ENCODE data around the gene HCLS1. TPM values are rescaled to one million over a fixed set of nuclear protein-coding genes. Genes with fewer than 3 reads are reported as not detected.

Gene HCLS1
- polyA plus RNA-seq, 1 donor (not counting 4 experiments of a cell fraction or from before 2014, with no cell fraction given), result 0.10 TPM

DNA sequence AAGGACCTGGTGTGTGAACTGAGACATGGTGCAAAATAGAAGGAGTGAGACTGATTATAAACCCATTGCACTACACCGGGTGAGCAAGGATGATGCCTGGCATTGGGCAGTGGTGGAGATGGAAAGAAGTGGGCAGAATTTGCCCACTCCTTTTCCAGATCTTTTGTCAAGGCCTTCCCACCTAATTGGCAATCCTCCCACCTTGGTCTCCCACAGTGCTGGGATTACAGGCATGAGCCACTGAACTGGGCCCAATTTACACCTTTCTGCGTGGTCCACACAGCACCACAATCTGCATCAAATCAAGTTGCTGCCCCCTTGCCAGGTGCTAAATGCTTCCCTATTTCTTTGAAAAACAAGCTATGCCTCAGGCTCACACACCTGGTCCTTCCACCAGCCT is 62.1 kb downstream of the HCLS1 start:
- Histone ChIP-seq H3K4me3 (ENCODE audit: control insufficient read depth in 2 of 3, extremely low read depth in 1 of 3, insufficient read depth in 2 of 3, low read depth in 1 of 3, low read length in 3 of 3) (no peak overlapping the region), H3K9me1 (ENCODE audit: control insufficient read depth, extremely low read depth, insufficient read depth, low read length) (no peaks in the 10 kb centered on the region), H3K36me3 (ENCODE audit: control insufficient read depth in 2 of 2, extremely low read depth in 1 of 2, insufficient read depth in 2 of 2, low read length in 2 of 2) (no peaks in the 10 kb centered on the region), H4K20me1 (ENCODE audit: control insufficient read depth, extremely low read depth, insufficient read depth, low read length) (no peaks in the 10 kb centered on the region), H3K27me3 (ENCODE audit: control insufficient read depth, extremely low read depth, insufficient read depth, low read length) (no peaks in the 10 kb centered on the region), H3K79me2 (ENCODE audit: control insufficient read depth, insufficient read depth, low read length) (no peaks in the 10 kb centered on the region), H3K4me1 (ENCODE audit: control insufficient read depth, extremely low read depth, insufficient read depth, low read length) (no peaks in the 10 kb centered on the region), H2AFZ (ENCODE audit: control insufficient read depth, low read length) (no peak overlapping the region), H3K4me2 (ENCODE audit: control insufficient read depth, extremely low read depth, insufficient read depth, low read depth, low read length) (no peak overlapping the region), H3K9me3 (ENCODE audit: control insufficient read depth, low read depth, low read length) (no peaks in the 10 kb centered on the region), H3K9ac (ENCODE audit: control insufficient read depth, extremely low read depth, insufficient read depth, low read length) (no peak overlapping the region), H3K27ac (ENCODE audit: control insufficient read depth, insufficient read depth, low read length) (no peak overlapping the region)
- DNase-seq (ENCODE audit: low read depth, low spot score), result no peak
- no peak for FAIRE-seq
- dilution Hi-C loops (cut with MboI; ENCODE audit: extremely low pct_ligation_motif_present, low sequenced_read_pairs), result no loop called here
- no peak for TF ChIP-seq EZH2 (IDR thresholded peaks at IDR 0.05; ENCODE audit: low read length)
- TF ChIP-seq, protein P1, sequence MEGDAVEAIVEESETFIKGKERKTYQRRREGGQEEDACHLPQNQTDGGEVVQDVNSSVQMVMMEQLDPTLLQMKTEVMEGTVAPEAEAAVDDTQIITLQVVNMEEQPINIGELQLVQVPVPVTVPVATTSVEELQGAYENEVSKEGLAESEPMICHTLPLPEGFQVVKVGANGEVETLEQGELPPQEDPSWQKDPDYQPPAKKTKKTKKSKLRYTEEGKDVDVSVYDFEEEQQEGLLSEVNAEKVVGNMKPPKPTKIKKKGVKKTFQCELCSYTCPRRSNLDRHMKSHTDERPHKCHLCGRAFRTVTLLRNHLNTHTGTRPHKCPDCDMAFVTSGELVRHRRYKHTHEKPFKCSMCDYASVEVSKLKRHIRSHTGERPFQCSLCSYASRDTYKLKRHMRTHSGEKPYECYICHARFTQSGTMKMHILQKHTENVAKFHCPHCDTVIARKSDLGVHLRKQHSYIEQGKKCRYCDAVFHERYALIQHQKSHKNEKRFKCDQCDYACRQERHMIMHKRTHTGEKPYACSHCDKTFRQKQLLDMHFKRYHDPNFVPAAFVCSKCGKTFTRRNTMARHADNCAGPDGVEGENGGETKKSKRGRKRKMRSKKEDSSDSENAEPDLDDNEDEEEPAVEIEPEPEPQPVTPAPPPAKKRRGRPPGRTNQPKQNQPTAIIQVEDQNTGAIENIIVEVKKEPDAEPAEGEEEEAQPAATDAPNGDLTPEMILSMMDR (optimal IDR thresholded peaks at IDR 0.05 in 1 of 3, IDR thresholded peaks at IDR 0.05 in 1 of 3, conservative IDR thresholded peaks at IDR 0.05 in 1 of 3; ENCODE audit: extremely low read depth in 1 of 3, insufficient read depth in 2 of 3, low read length in 3 of 3), result no peak

DNA sequence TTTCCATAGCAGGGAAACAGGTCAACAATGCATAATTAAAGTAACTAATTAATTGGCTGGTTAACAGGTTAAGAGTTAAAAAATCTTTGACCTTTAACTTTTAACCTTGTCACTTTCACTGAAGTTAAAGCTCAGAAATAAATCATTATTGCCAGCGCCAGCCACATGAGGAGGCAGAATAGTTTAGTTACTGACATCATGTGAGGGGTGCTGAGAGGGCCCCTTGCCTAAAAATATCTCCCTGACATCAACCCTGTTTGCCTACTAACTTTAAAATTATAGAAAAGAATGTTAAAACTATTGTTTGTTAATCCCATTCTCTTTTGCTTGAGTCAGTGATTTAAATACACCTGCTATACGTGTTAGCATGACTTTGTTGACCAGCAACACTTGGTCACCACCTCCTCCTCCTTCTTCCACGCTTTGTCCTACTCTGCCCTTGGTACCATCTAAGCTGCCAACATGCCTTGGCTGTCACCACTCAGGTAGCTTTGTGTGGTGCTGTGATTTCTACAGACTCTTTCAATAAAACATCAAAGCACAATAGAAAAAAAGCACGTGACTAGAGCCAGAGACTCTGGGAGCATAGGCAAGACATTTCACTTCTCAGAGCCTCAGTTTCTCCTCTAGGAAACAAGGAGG is 64.8 kb downstream of the HCLS1 start:
- no peak overlapping the region for H3K9ac ChIP-seq (ENCODE audit: control insufficient read depth, extremely low read depth, insufficient read depth, low read length)
- TF ChIP-seq EZH2 (IDR thresholded peaks at IDR 0.05; ENCODE audit: low read length), result no peak
- TF ChIP-seq, protein P1 (optimal IDR thresholded peaks at IDR 0.05 in 1 of 3, IDR thresholded peaks at IDR 0.05 in 1 of 3, conservative IDR thresholded peaks at IDR 0.05 in 1 of 3; ENCODE audit: extremely low read depth in 1 of 3, insufficient read depth in 2 of 3, low read length in 3 of 3), result no peak
- no peaks in the 10 kb centered on the region for H3K9me3 ChIP-seq (ENCODE audit: control insufficient read depth, low read depth, low read length)
- no peaks in the 10 kb centered on the region for H3K4me1 ChIP-seq (ENCODE audit: control insufficient read depth, extremely low read depth, insufficient read depth, low read length)
- H3K4me2 ChIP-seq (ENCODE audit: control insufficient read depth, extremely low read depth, insufficient read depth, low read depth, low read length), result no peak overlapping the region
- dilution Hi-C loops (cut with MboI; ENCODE audit: extremely low pct_ligation_motif_present, low sequenced_read_pairs), result no loop called here
- H3K9me1 ChIP-seq (ENCODE audit: control insufficient read depth, extremely low read depth, insufficient read depth, low read length), result no peaks in the 10 kb centered on the region
- H3K27me3 ChIP-seq (ENCODE audit: control insufficient read depth, extremely low read depth, insufficient read depth, low read length), result no peaks in the 10 kb centered on the region
- no peak for FAIRE-seq
- no peak overlapping the region for H3K27ac ChIP-seq (ENCODE audit: control insufficient read depth, insufficient read depth, low read length)
- H3K4me3 ChIP-seq (ENCODE audit: control insufficient read depth in 2 of 3, extremely low read depth in 1 of 3, insufficient read depth in 2 of 3, low read depth in 1 of 3, low read length in 3 of 3), result no peak overlapping the region
- no peak overlapping the region for H2AFZ ChIP-seq (ENCODE audit: control insufficient read depth, low read length)
- no peaks in the 10 kb centered on the region for H3K36me3 ChIP-seq (ENCODE audit: control insufficient read depth in 2 of 2, extremely low read depth in 1 of 2, insufficient read depth in 2 of 2, low read length in 2 of 2)
- no peaks in the 10 kb centered on the region for H3K79me2 ChIP-seq (ENCODE audit: control insufficient read depth, insufficient read depth, low read length)
- DNase-seq (ENCODE audit: low read depth, low spot score), result no peak
- H4K20me1 ChIP-seq (ENCODE audit: control insufficient read depth, extremely low read depth, insufficient read depth, low read length), result no peaks in the 10 kb centered on the region

All from keratinocyte (primary cell).